Muscle layer of colon (tissue), 2 donors: ENCODE measurements around the gene CALCOCO1.

ENCODE experiments used
- H3K27ac ChIP-seq: one replicate; pipeline ENCODE4 v1.7.0; 2013; ENCODE audit warnings: low read depth, mild to moderate bottlenecking, low read length, moderate library complexity
- H3K27me3 ChIP-seq, 2 donors: one replicate each; pipeline ENCODE4 v1.7.0; 2013; ENCODE audit warnings: low read length in 2 of 2, mild to moderate bottlenecking in 2 of 2; ENCODE audit not compliant: insufficient read depth in 2 of 2, control insufficient read depth in 1 of 2
- H3K36me3 ChIP-seq: one replicate; pipeline ENCODE4 v1.7.0; 2013; ENCODE audit warnings: mild to moderate bottlenecking, low read length; ENCODE audit not compliant: insufficient read depth
- H3K4me1 ChIP-seq: one replicate; pipeline ENCODE4 v1.7.0; 2013; ENCODE audit warnings: mild to moderate bottlenecking, low read length; ENCODE audit not compliant: insufficient read depth
- H3K4me3 ChIP-seq, 2 donors: one replicate each; pipeline ENCODE4 v1.7.0; 2013; ENCODE audit warnings: low read length in 2 of 2, low read depth in 1 of 2, mild to moderate bottlenecking in 1 of 2, moderate library complexity in 1 of 2
- H3K9ac ChIP-seq: one replicate; pipeline ENCODE4 v1.7.0; 2013; ENCODE audit warnings: low read length
- H3K9me3 ChIP-seq: one replicate; pipeline ENCODE4 v1.7.0; 2013; ENCODE audit warnings: mild to moderate bottlenecking, low read length
- donor health status: abdominal sarcoma.
- donor health status: Adenocarcinoma of cecum.

The CALCOCO1 gene

GRCh38 chr12:53751336-53752191 lies 24.3 kb upstream of the CALCOCO1 start, which contains the start of gene CISTR:
Gene CISTR (minus strand): TSS chr12:53751979.
- H3K36me3 ChIP-seq = no peaks in the 10 kb centered on the region
- peak within 1 kb of the TSS; percentile 56 to 70 for H3K4me3 ChIP-seq
- H3K27me3 ChIP-seq = peaks cover 10 to 40% of the 10 kb centered on the region in 2 donors
- no peak within 1 kb of the TSS for H3K9ac ChIP-seq
- no peaks in the 10 kb centered on the region for H3K9me3 ChIP-seq
- H3K4me1 ChIP-seq = peaks cover 31% of the 10 kb centered on the region
- peak within 1 kb of the TSS; percentile 68 for H3K27ac ChIP-seq

GRCh38 chr12:53750812-53751335 lies 23.6 kb upstream of the CALCOCO1 start:
- Histone ChIP-seq H3K4me3 (peak overlapping the region; percentile 56 to 70), H3K9me3 (no peaks in the 10 kb centered on the region), H3K27me3 (peaks cover 10 to 40% of the 10 kb centered on the region in 2 donors), H3K36me3 (no peaks in the 10 kb centered on the region), H3K4me1 (peaks cover 34% of the 10 kb centered on the region), H3K9ac (no peak overlapping the region), H3K27ac (peak overlapping the region; percentile 68)

- H3K27ac ChIP-seq = no peak overlapping the region
- H3K9ac ChIP-seq = no peak overlapping the region
- H3K27me3 ChIP-seq = peaks cover 10 to 40% of the 10 kb centered on the region in 2 donors
- no peaks in the 10 kb centered on the region for H3K36me3 ChIP-seq
- H3K4me3 ChIP-seq = peak overlapping the region; percentile 56 to 70
- peaks cover 29% of the 10 kb centered on the region for H3K4me1 ChIP-seq
- no peaks in the 10 kb centered on the region for H3K9me3 ChIP-seq
Observed at GRCh38 chr12:53749986-53750811, 22.9 kb upstream of the CALCOCO1 start.

GRCh38 chr12:53748072-53748840 lies 21.0 kb upstream of the CALCOCO1 start:
- H3K27me3 ChIP-seq = peaks cover 19 to 47% of the 10 kb centered on the region in 2 donors
- no peak overlapping the region for H3K9ac ChIP-seq
- H3K36me3 ChIP-seq = no peaks in the 10 kb centered on the region
- peaks cover 15% of the 10 kb centered on the region for H3K4me1 ChIP-seq
- no peak overlapping the region for H3K4me3 ChIP-seq
- H3K27ac ChIP-seq = no peak overlapping the region
- no peaks in the 10 kb centered on the region for H3K9me3 ChIP-seq

- no peak overlapping the region for H3K4me3 ChIP-seq
- H3K36me3 ChIP-seq = no peaks in the 10 kb centered on the region
- H3K9ac ChIP-seq = no peak overlapping the region
- H3K27ac ChIP-seq = no peak overlapping the region
- no peaks in the 10 kb centered on the region for H3K9me3 ChIP-seq
- peaks cover 30 to 56% of the 10 kb centered on the region in 2 donors for H3K27me3 ChIP-seq
- H3K4me1 ChIP-seq = peaks cover 13% of the 10 kb centered on the region
Observed at GRCh38 chr12:53747095-53747494, 19.8 kb upstream of the CALCOCO1 start.

GRCh38 chr12:53746592-53747092 lies 19.4 kb upstream of the CALCOCO1 start:
- peaks cover 13% of the 10 kb centered on the region for H3K4me1 ChIP-seq
- H3K9ac ChIP-seq = peak overlapping the region; percentile 20
- H3K36me3 ChIP-seq = no peaks in the 10 kb centered on the region
- H3K9me3 ChIP-seq = no peaks in the 10 kb centered on the region
- H3K27ac ChIP-seq = no peak overlapping the region
- H3K27me3 ChIP-seq = peaks cover 32 to 55% of the 10 kb centered on the region in 2 donors
- no peak overlapping the region for H3K4me3 ChIP-seq

GRCh38 chr12:53744751-53745150 lies 17.5 kb upstream of the CALCOCO1 start:
- Histone ChIP-seq H3K9ac (no peak overlapping the region), H3K9me3 (no peaks in the 10 kb centered on the region), H3K27me3 (peaks cover 47 to 66% of the 10 kb centered on the region in 2 donors), H3K27ac (no peak overlapping the region), H3K36me3 (no peaks in the 10 kb centered on the region), H3K4me1 (peaks cover 13% of the 10 kb centered on the region), H3K4me3 (no peak overlapping the region)

GRCh38 chr12:53744130-53744441 lies 16.8 kb upstream of the CALCOCO1 start:
- peaks cover 53 to 65% of the 10 kb centered on the region in 2 donors for H3K27me3 ChIP-seq
- H3K9ac ChIP-seq = no peak overlapping the region
- H3K4me1 ChIP-seq = peaks cover 13% of the 10 kb centered on the region
- H3K36me3 ChIP-seq = no peaks in the 10 kb centered on the region
- no peak overlapping the region for H3K27ac ChIP-seq
- H3K9me3 ChIP-seq = no peaks in the 10 kb centered on the region
- H3K4me3 ChIP-seq = no peak overlapping the region

- Histone ChIP-seq H3K27ac (no peak overlapping the region), H3K9me3 (no peaks in the 10 kb centered on the region), H3K9ac (no peak overlapping the region), H3K4me1 (peaks cover 13% of the 10 kb centered on the region), H3K27me3 (peaks cover 53 to 65% of the 10 kb centered on the region in 2 donors), H3K4me3 (no peak overlapping the region), H3K36me3 (no peaks in the 10 kb centered on the region)
Observed at GRCh38 chr12:53743266-53744129, 16.2 kb upstream of the CALCOCO1 start.

GRCh38 chr12:53740130-53740491 lies 12.9 kb upstream of the CALCOCO1 start:
- no peak overlapping the region for H3K27ac ChIP-seq
- H3K27me3 ChIP-seq = peaks cover 67% of the 10 kb centered on the region in 2 donors
- peaks cover 6% of the 10 kb centered on the region for H3K4me1 ChIP-seq
- H3K4me3 ChIP-seq = peak overlapping the region in 1 of 2 donors; percentile 9
- H3K36me3 ChIP-seq = no peaks in the 10 kb centered on the region
- H3K9me3 ChIP-seq = no peaks in the 10 kb centered on the region
- H3K9ac ChIP-seq = no peak overlapping the region
